ENCODE results near the gene BMPR1B. TPM values are rescaled to one million over a fixed set of nuclear protein-coding genes. Genes with fewer than 3 reads are reported as not detected.

Gene BMPR1B
- total RNA-seq, 1 experiment from 2014 or later = not detected

GRCh38 chr4:95068401-95068800 is 310.6 kb downstream of the BMPR1B start:
- H3K4me1 ChIP-seq (ENCODE audit: control insufficient read depth in 1 of 2, insufficient read depth in 2 of 2, low read length in 2 of 2) = no peaks in the 10 kb centered on the region
- H3K9me2 ChIP-seq (ENCODE audit: insufficient read depth) = no peaks in the 10 kb centered on the region
- no peaks in the 10 kb centered on the region for H3K79me2 ChIP-seq (ENCODE audit: insufficient read depth, low read length)
- BruUV-seq (replicated peaks) = no TSS peak
- ChIA-PET RAD21 (ENCODE audit: low non-redundant PET in 1 of 2, low total read pairs in 2 of 2, uncharacterized antibody in 2 of 2, unreplicated experiment in 2 of 2) (no interaction called here), CTCF (no interaction called here), POLR2A (no interaction called here)
- TF ChIP-seq CTCF (IDR thresholded peaks at IDR 0.05 in 2 of 3, conservative IDR thresholded peaks at IDR 0.05 in 1 of 3; ENCODE audit: borderline replicate concordance in 1 of 3, insufficient read depth in 1 of 3, low read depth in 2 of 3, low read length in 2 of 3) (no peak), REST (IDR thresholded peaks at IDR 0.05; ENCODE audit: low read depth) (no peak), JUND (IDR thresholded peaks at IDR 0.05) (no peak), SP1 (IDR thresholded peaks at IDR 0.05; ENCODE audit: low read depth) (no peak), SRF (IDR thresholded peaks at IDR 0.05; ENCODE audit: low read depth) (no peak), ATF3 (IDR thresholded peaks at IDR 0.05) (no peak), YY1 (IDR thresholded peaks at IDR 0.05; ENCODE audit: extremely low read depth, insufficient replicate concordance, low read depth, low read length) (no peak), CBX3 (IDR thresholded peaks at IDR 0.05; ENCODE audit: low read depth) (no peak), POLR2AphosphoS5 (IDR thresholded peaks at IDR 0.05; ENCODE audit: low read depth, low read length) (no peak)
- H2AFZ ChIP-seq (ENCODE audit: low read depth, low read length, poor library complexity, severe bottlenecking) = no peak overlapping the region
- H3K9me3 ChIP-seq (ENCODE audit: control insufficient read depth in 1 of 2, insufficient read depth in 1 of 2, low read depth in 1 of 2, low read length in 2 of 2) = no peaks in the 10 kb centered on the region
- ATAC-seq (no peak), DNase-seq (ENCODE audit: low read depth, low spot score) (no peak)
- no peaks in the 10 kb centered on the region for H3K27me3 ChIP-seq (ENCODE audit: insufficient read depth, low read length)
- intact Hi-C loops (cut with micrococcal nuclease) = no loop called here
- no peak overlapping the region for H3K4me2 ChIP-seq (ENCODE audit: low read length)
- no peak overlapping the region for H3K9ac ChIP-seq (ENCODE audit: low read length)
- no peaks in the 10 kb centered on the region for H4K20me1 ChIP-seq (ENCODE audit: insufficient read depth)
- H3K36me3 ChIP-seq (ENCODE audit: control insufficient read depth in 1 of 2, insufficient read depth in 2 of 2, low read length in 2 of 2) = no peaks in the 10 kb centered on the region
- no peak overlapping the region for H3K4me3 ChIP-seq (replicated peaks in 1 of 2; ENCODE audit: low read depth in 1 of 2, low read length in 2 of 2)
- H3K27ac ChIP-seq (ENCODE audit: low read depth, low read length) = no peak overlapping the region

All from HCT116 (cell line).